Activated T-helper 17 cell treated with anti-CD3 and anti-CD28 coated beads, Interleukin-2, amount 50 U/mL, for 72 hours (primary cell): ENCODE measurements around the gene CD55. TPM values are rescaled to one million over a fixed set of nuclear protein-coding genes. Genes with fewer than 3 reads are reported as not detected.

Source experiments
- ATAC-seq: fragments of 150-1000 bp; cut with Tn5 transposase; replicated peaks from 2 replicates; pipeline ENCODE4 v1.10.0; 2021; ENCODE audit warnings: mild to moderate bottlenecking, moderate library complexity
- H3K27ac Mint-ChIP-seq: one replicate; pipeline ENCODE4 v1.8.0; 2022; ENCODE audit warnings: mixed read lengths
- H3K27me3 Mint-ChIP-seq: one replicate; pipeline ENCODE4 v1.8.0; 2022; ENCODE audit warnings: mixed read lengths
- H3K36me3 Mint-ChIP-seq: one replicate; pipeline ENCODE4 v1.8.0; 2022; ENCODE audit warnings: low read depth, mild to moderate bottlenecking, mixed read lengths
- H3K4me1 Mint-ChIP-seq: one replicate; pipeline ENCODE4 v1.8.0; 2022; ENCODE audit warnings: mixed read lengths
- H3K4me3 Mint-ChIP-seq: one replicate; pipeline ENCODE4 v1.8.0; 2022; ENCODE audit warnings: mild to moderate bottlenecking, mixed read lengths
- H3K9me3 Mint-ChIP-seq: one replicate; pipeline ENCODE4 v1.8.0; 2022; ENCODE audit warnings: mixed read lengths
- total RNA-seq, 2 donors: library from RNA; stranded (reverse); gene quantifications; one replicate each; pipeline ENCODE4 v1.2.3, GENCODE V29; 2022

Gene CD55
- total RNA-seq, 2 donors from 2014 or later, result 29.0 to 61.8 TPM

- Mint-ChIP-seq H3K4me1 (peaks cover 46% of the 10 kb centered on the region), H3K27ac (no peak overlapping the region), H3K9me3 (peaks cover 15% of the 10 kb centered on the region), H3K27me3 (no peaks in the 10 kb centered on the region), H3K36me3 (peaks cover 90% of the 10 kb centered on the region), H3K4me3 (no peak overlapping the region)
- ATAC-seq, result no peak
Observed at GRCh38 chr1:207331354-207332313, 10.2 kb downstream of the CD55 start.

- H3K4me3 Mint-ChIP-seq, result peak overlapping the region; percentile 9
- peaks cover 49% of the 10 kb centered on the region for H3K4me1 Mint-ChIP-seq
- ATAC-seq, result no peak
- no peaks in the 10 kb centered on the region for H3K27me3 Mint-ChIP-seq
- H3K9me3 Mint-ChIP-seq, result peaks cover 15% of the 10 kb centered on the region
- no peak overlapping the region for H3K27ac Mint-ChIP-seq
- peaks cover 90% of the 10 kb centered on the region for H3K36me3 Mint-ChIP-seq
Observed at GRCh38 chr1:207333009-207333600, 11.6 kb downstream of the CD55 start.

GRCh38 chr1:207333620-207334019 lies 12.1 kb downstream of the CD55 start:
- peaks cover 44% of the 10 kb centered on the region for H3K4me1 Mint-ChIP-seq
- H3K9me3 Mint-ChIP-seq, result peaks cover 15% of the 10 kb centered on the region
- ATAC-seq, result no peak
- H3K4me3 Mint-ChIP-seq, result peak overlapping the region; percentile 9
- H3K27me3 Mint-ChIP-seq, result no peaks in the 10 kb centered on the region
- H3K27ac Mint-ChIP-seq, result no peak overlapping the region
- peaks cover 90% of the 10 kb centered on the region for H3K36me3 Mint-ChIP-seq

GRCh38 chr1:207334337-207334736 lies 12.9 kb downstream of the CD55 start:
- peaks cover 41% of the 10 kb centered on the region for H3K4me1 Mint-ChIP-seq
- no peaks in the 10 kb centered on the region for H3K27me3 Mint-ChIP-seq
- H3K4me3 Mint-ChIP-seq, result peak overlapping the region; percentile 45
- peaks cover 90% of the 10 kb centered on the region for H3K36me3 Mint-ChIP-seq
- H3K9me3 Mint-ChIP-seq, result peaks cover 15% of the 10 kb centered on the region
- H3K27ac Mint-ChIP-seq, result no peak overlapping the region
- ATAC-seq, result no peak

GRCh38 chr1:207335138-207335537 lies 13.7 kb downstream of the CD55 start:
- ATAC-seq, result no peak
- Mint-ChIP-seq H3K27ac (no peak overlapping the region), H3K4me3 (peak overlapping the region; percentile 45), H3K9me3 (peaks cover 15% of the 10 kb centered on the region), H3K4me1 (peaks cover 41% of the 10 kb centered on the region), H3K27me3 (no peaks in the 10 kb centered on the region), H3K36me3 (peaks cover 90% of the 10 kb centered on the region)

GRCh38 chr1:207335695-207336363 lies 14.4 kb downstream of the CD55 start:
- peaks cover 90% of the 10 kb centered on the region for H3K36me3 Mint-ChIP-seq
- H3K27me3 Mint-ChIP-seq, result no peaks in the 10 kb centered on the region
- ATAC-seq, result peak; percentile 50

GRCh38 chr1:207336559-207337467 lies 15.3 kb downstream of the CD55 start:
- Mint-ChIP-seq H3K4me3 (peak overlapping the region; percentile 45), H3K4me1 (peaks cover 53% of the 10 kb centered on the region), H3K36me3 (peaks cover 92% of the 10 kb centered on the region), H3K27ac (peak overlapping the region; percentile 85), H3K27me3 (no peaks in the 10 kb centered on the region), H3K9me3 (peaks cover 15% of the 10 kb centered on the region)
- ATAC-seq, result peak; percentile 66

More at GRCh38 chr1:207335695-207336363, 14.4 kb downstream of the CD55 start:
- H3K27ac Mint-ChIP-seq, result peak overlapping the region; percentile 85
- peaks cover 15% of the 10 kb centered on the region for H3K9me3 Mint-ChIP-seq
- peaks cover 43% of the 10 kb centered on the region for H3K4me1 Mint-ChIP-seq
- peak overlapping the region; percentile 45 for H3K4me3 Mint-ChIP-seq

GRCh38 chr1:207342332-207342731 lies 20.9 kb downstream of the CD55 start:
- Mint-ChIP-seq H3K9me3 (no peaks in the 10 kb centered on the region), H3K4me3 (peak overlapping the region; percentile 9), H3K4me1 (peaks cover 56% of the 10 kb centered on the region), H3K36me3 (peaks cover 100% of the 10 kb centered on the region), H3K27me3 (no peaks in the 10 kb centered on the region), H3K27ac (no peak overlapping the region)
- no peak for ATAC-seq

GRCh38 chr1:207343675-207344074 lies 22.2 kb downstream of the CD55 start:
- Mint-ChIP-seq H3K36me3 (peaks cover 100% of the 10 kb centered on the region), H3K4me3 (no peak overlapping the region), H3K27ac (no peak overlapping the region), H3K4me1 (peaks cover 52% of the 10 kb centered on the region), H3K9me3 (no peaks in the 10 kb centered on the region), H3K27me3 (no peaks in the 10 kb centered on the region)
- ATAC-seq, result no peak

- H3K36me3 Mint-ChIP-seq, result peaks cover 100% of the 10 kb centered on the region
- no peak overlapping the region for H3K27ac Mint-ChIP-seq
- H3K4me3 Mint-ChIP-seq, result no peak overlapping the region
- peaks cover 52% of the 10 kb centered on the region for H3K4me1 Mint-ChIP-seq
- H3K9me3 Mint-ChIP-seq, result no peaks in the 10 kb centered on the region
- no peaks in the 10 kb centered on the region for H3K27me3 Mint-ChIP-seq
- ATAC-seq, result no peak
Observed at GRCh38 chr1:207344221-207344620, 22.7 kb downstream of the CD55 start.

- no peaks in the 10 kb centered on the region for H3K27me3 Mint-ChIP-seq
- H3K4me3 Mint-ChIP-seq, result no peak overlapping the region
- peaks cover 3% of the 10 kb centered on the region for H3K9me3 Mint-ChIP-seq
- peaks cover 65% of the 10 kb centered on the region for H3K4me1 Mint-ChIP-seq
- peak overlapping the region; percentile 71 for H3K27ac Mint-ChIP-seq
- H3K36me3 Mint-ChIP-seq, result peaks cover 100% of the 10 kb centered on the region
- no peak for ATAC-seq
Observed at GRCh38 chr1:207345644-207346477, 24.4 kb downstream of the CD55 start.

- ATAC-seq, result no peak
- Mint-ChIP-seq H3K9me3 (peaks cover 3% of the 10 kb centered on the region), H3K4me1 (peaks cover 62% of the 10 kb centered on the region), H3K4me3 (no peak overlapping the region), H3K36me3 (peaks cover 98% of the 10 kb centered on the region), H3K27ac (peak overlapping the region; percentile 53), H3K27me3 (no peaks in the 10 kb centered on the region)
Observed at GRCh38 chr1:207346513-207346912, 25.0 kb downstream of the CD55 start.

- H3K9me3 Mint-ChIP-seq, result peaks cover 3% of the 10 kb centered on the region
- no peak overlapping the region for H3K27ac Mint-ChIP-seq
- ATAC-seq, result no peak
- no peaks in the 10 kb centered on the region for H3K27me3 Mint-ChIP-seq
- H3K36me3 Mint-ChIP-seq, result peaks cover 94% of the 10 kb centered on the region
- peaks cover 32% of the 10 kb centered on the region for H3K4me1 Mint-ChIP-seq
- no peak overlapping the region for H3K4me3 Mint-ChIP-seq
Observed at GRCh38 chr1:207349979-207350378, 28.5 kb downstream of the CD55 start.
